Right lobe of liver (tissue), 4 donors: ENCODE data around the gene LAD1.

Experiments
- CTCF ChIP-seq, 4 donors: fragments of 200-600 bp in 3 of 4; fragments of 450-650 bp in 1 of 4; IDR thresholded peaks; one replicate each; pipeline versions ENCODE4 v1.5.1 to v1.8.0; 2016 to 2022; ENCODE audit warnings: antibody characterized with exemption in 4 of 4, mild to moderate bottlenecking in 2 of 4
- POLR2A ChIP-seq: fragments of 450-650 bp; IDR thresholded peaks from one replicate; pipeline ENCODE4 v1.6.1; 2017; ENCODE audit warnings: antibody characterized with exemption, mild to moderate bottlenecking
- donor health status: DM: no; HTN: no; CAD: no.
- donor health status: DM: no; HTN: no; CAD: no.
- donor health status: DM: no; HTN: yes; CAD: no.

GRCh38 chr1:201401700-201402099 is 2.6 kb upstream of the LAD1 start:
- TF ChIP-seq POLR2A (no peak), CTCF (IDR thresholded peaks at IDR 0.05) (no peak)
